HL-60 (cell line): Measurements from ENCODE around the gene AKNA.

ENCODE experiments used
- DNase-seq, 2 experiments: peaks; one replicate each; pipeline ENCODE4 v3.0.0-alpha.2; 2010 to 2020; ENCODE audit warnings: low read depth in 1 of 2, low spot score in 1 of 2
- H3K27ac ChIP-seq: fragments of 250-450 bp; sonication (Bioruptor Pico); replicated peaks from 2 replicates; pipeline ENCODE4 v1.5.1; 2020; ENCODE audit warnings: mild to moderate bottlenecking, moderate library complexity
- H3K27me3 ChIP-seq: fragments of 250-450 bp; sonication (Bioruptor Pico); 2 replicates; pipeline ENCODE4 v1.5.1; 2021; ENCODE audit warnings: mild to moderate bottlenecking, moderate library complexity; ENCODE audit not compliant: insufficient read depth, poor library complexity, severe bottlenecking
- H3K4me3 ChIP-seq: replicated peaks from 2 replicates; pipeline ENCODE4 v1.5.1; 2011; ENCODE audit warnings: mild to moderate bottlenecking, control low read depth, low read length; ENCODE audit not compliant: insufficient read depth
- GABPA ChIP-seq: IDR thresholded peaks from 2 replicates; pipeline ENCODE4 v1.6.1; 2012; ENCODE audit warnings: low read depth
- POLR2AphosphoS5 ChIP-seq: IDR thresholded peaks from 2 replicates; pipeline ENCODE4 v1.6.1; 2012; ENCODE audit warnings: low read depth
- SPI1 ChIP-seq: IDR thresholded peaks from 2 replicates; pipeline ENCODE4 v1.6.1; 2012; ENCODE audit warnings: low read depth, mild to moderate bottlenecking, borderline replicate concordance
- TF ChIP-seq, protein P1 (sequence below): IDR thresholded peaks from 2 replicates; pipeline ENCODE4 v1.6.1; 2012; ENCODE audit warnings: low read depth; ENCODE audit not compliant: insufficient replicate concordance
- TF ChIP-seq, protein P2 (sequence below): IDR thresholded peaks from one replicate; pipeline ENCODE4 v1.5.1; 2011; ENCODE audit warnings: low read length, control low read depth, inconsistent platforms; ENCODE audit not compliant: insufficient read depth

AKNA gene

DNA sequence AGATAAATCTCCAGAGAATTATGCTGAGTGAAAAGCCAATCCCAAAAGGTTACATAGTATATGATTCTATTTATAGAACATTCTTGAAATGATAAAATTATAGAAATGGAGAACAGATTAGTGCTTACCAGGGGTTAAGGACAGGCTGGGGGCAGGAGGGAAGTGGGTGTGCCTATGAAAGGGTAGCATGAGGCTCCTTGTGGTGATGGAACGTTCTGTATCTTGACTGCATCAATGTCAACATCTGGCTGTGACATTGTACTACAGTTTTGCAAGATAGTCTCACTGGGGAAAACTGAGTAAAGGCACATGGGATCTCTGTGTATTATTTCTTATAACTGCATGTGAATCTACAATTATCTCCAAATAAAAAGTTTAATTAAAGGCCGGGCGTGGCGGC, 35.9 kb downstream of the AKNA start:
- TF ChIP-seq, protein P1, sequence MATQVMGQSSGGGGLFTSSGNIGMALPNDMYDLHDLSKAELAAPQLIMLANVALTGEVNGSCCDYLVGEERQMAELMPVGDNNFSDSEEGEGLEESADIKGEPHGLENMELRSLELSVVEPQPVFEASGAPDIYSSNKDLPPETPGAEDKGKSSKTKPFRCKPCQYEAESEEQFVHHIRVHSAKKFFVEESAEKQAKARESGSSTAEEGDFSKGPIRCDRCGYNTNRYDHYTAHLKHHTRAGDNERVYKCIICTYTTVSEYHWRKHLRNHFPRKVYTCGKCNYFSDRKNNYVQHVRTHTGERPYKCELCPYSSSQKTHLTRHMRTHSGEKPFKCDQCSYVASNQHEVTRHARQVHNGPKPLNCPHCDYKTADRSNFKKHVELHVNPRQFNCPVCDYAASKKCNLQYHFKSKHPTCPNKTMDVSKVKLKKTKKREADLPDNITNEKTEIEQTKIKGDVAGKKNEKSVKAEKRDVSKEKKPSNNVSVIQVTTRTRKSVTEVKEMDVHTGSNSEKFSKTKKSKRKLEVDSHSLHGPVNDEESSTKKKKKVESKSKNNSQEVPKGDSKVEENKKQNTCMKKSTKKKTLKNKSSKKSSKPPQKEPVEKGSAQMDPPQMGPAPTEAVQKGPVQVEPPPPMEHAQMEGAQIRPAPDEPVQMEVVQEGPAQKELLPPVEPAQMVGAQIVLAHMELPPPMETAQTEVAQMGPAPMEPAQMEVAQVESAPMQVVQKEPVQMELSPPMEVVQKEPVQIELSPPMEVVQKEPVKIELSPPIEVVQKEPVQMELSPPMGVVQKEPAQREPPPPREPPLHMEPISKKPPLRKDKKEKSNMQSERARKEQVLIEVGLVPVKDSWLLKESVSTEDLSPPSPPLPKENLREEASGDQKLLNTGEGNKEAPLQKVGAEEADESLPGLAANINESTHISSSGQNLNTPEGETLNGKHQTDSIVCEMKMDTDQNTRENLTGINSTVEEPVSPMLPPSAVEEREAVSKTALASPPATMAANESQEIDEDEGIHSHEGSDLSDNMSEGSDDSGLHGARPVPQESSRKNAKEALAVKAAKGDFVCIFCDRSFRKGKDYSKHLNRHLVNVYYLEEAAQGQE = no peak
- TF ChIP-seq SPI1 (no peak), POLR2AphosphoS5 (no peak), GABPA (no peak)
- TF ChIP-seq, protein P2, sequence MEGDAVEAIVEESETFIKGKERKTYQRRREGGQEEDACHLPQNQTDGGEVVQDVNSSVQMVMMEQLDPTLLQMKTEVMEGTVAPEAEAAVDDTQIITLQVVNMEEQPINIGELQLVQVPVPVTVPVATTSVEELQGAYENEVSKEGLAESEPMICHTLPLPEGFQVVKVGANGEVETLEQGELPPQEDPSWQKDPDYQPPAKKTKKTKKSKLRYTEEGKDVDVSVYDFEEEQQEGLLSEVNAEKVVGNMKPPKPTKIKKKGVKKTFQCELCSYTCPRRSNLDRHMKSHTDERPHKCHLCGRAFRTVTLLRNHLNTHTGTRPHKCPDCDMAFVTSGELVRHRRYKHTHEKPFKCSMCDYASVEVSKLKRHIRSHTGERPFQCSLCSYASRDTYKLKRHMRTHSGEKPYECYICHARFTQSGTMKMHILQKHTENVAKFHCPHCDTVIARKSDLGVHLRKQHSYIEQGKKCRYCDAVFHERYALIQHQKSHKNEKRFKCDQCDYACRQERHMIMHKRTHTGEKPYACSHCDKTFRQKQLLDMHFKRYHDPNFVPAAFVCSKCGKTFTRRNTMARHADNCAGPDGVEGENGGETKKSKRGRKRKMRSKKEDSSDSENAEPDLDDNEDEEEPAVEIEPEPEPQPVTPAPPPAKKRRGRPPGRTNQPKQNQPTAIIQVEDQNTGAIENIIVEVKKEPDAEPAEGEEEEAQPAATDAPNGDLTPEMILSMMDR = no peak
- H3K27ac ChIP-seq = no peak overlapping the region
- H3K4me3 ChIP-seq = no peak overlapping the region
- no peak for DNase-seq
- no peaks in the 10 kb centered on the region for H3K27me3 ChIP-seq

DNA sequence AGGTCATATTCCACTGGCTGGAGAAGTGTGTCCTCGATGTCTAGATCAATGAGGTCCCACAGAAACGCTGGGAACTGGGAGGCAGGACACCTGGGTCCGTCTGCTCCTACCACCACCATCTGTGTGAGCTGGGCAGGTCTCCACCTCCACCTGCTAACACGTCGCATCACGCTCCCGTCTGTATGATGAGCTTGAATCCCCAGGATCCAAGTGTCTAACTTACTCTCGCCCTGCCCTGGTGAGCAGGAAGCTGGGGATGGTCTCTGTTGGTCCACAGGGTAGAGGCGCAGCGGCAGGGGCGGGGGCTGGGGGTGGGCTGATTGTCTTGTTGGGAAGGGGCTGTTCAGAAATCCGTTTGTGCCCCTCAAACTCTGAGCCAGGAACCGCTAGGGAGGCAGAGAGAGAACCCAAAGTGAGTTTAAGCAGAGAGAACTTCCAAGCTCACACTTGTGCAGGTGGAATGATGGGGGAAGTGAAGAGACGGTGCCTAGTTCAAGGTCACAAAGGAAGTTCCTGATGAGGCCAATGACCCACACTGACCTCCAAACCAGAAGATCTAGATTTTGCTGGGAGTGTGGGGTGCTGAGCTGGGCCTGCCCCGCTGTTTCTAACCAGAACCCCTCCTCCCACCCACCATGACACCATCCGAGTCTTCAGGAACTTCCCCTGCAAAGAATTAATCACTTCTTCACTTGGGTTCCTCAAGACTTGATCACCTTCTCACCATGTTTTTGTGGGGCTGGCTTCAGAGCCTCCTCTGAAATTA, 37.0 kb downstream of the AKNA start:
- no peak for DNase-seq
- H3K27ac ChIP-seq = no peak overlapping the region
- no peak for TF ChIP-seq POLR2AphosphoS5
- no peak for TF ChIP-seq GABPA
- no peak for TF ChIP-seq SPI1
- TF ChIP-seq, protein P1 = no peak
- TF ChIP-seq, protein P2 = no peak
- H3K4me3 ChIP-seq = no peak overlapping the region
- H3K27me3 ChIP-seq = no peaks in the 10 kb centered on the region

DNA sequence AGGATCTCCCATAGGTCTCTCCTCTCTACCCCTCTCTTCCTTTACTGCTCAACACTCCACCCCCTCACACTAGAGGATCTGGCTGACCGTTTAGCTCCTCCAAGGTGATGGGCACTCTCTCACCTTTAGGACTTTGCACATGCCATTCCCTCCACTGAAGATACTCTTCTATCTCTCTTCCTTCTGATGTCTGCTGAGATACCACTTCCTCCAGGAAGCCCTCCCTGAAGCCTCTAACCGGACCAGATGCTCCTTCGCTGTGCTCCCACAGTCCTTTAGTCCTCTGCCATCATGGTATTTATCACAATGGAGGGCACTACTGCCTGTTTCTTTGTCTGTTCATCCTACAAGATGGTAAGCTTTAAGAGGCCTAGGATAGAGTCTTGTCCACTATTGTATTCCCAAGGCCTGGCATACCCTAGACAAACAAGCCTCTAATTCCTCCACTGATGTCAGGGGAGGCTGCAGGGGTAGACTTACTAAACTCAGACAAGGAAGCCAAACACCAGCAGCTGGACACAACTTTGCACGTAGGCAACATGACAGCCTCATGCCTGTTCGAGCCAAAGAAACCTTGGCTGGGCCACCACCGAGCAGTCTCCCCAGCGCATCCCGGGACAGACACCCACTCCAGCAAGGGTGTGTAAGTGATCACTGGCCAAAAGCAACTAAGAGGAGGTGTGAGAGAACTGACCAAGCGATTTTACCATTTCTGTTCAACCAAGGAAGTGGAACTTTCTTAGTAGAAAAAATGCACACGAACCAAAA, 37.9 kb downstream of the AKNA start:
- no peak for TF ChIP-seq SPI1
- TF ChIP-seq, protein P1 = no peak
- TF ChIP-seq GABPA = no peak
- TF ChIP-seq, protein P2 = no peak
- no peak for TF ChIP-seq POLR2AphosphoS5
- no peak overlapping the region for H3K4me3 ChIP-seq
- DNase-seq = no peak
- H3K27me3 ChIP-seq = no peaks in the 10 kb centered on the region
- H3K27ac ChIP-seq = peak overlapping the region; percentile 15; the same call in 1 of the 2 replicates
